Skeletal muscle tissue (tissue), 4 donors: Measurements from ENCODE around the gene LAMTOR3. TPM values are rescaled to one million over a fixed set of nuclear protein-coding genes. Genes with fewer than 3 reads are reported as not detected.

Experiments used
- H3K27ac ChIP-seq: one replicate; pipeline ENCODE4 v1.7.0; 2013; ENCODE audit warnings: mild to moderate bottlenecking, low read depth, low read length, inconsistent platforms
- H3K27me3 ChIP-seq, 3 donors: one replicate each; pipeline ENCODE4 v1.7.0; 2013; ENCODE audit warnings: low read length in 3 of 3; ENCODE audit not compliant: control insufficient read depth in 3 of 3, insufficient read depth in 3 of 3
- H3K36me3 ChIP-seq, 3 donors: one replicate each; pipeline ENCODE4 v1.7.0; 2013; ENCODE audit warnings: low read length in 3 of 3; ENCODE audit not compliant: control insufficient read depth in 3 of 3, insufficient read depth in 3 of 3
- H3K4me1 ChIP-seq, 3 donors: one replicate each; pipeline ENCODE4 v1.7.0; 2013; ENCODE audit warnings: low read length in 3 of 3, mild to moderate bottlenecking in 3 of 3; ENCODE audit not compliant: control insufficient read depth in 3 of 3, insufficient read depth in 3 of 3
- H3K4me3 ChIP-seq, 3 donors: one replicate each; pipeline ENCODE4 v1.7.0; 2013; ENCODE audit warnings: low read length in 3 of 3
- H3K9ac ChIP-seq, 3 donors: one replicate each; pipeline ENCODE4 v1.7.0; 2013; ENCODE audit warnings: low read length in 3 of 3, mild to moderate bottlenecking in 3 of 3, moderate library complexity in 2 of 3, low read depth in 1 of 3
- H3K9me3 ChIP-seq, 3 donors: one replicate each; pipeline ENCODE4 v1.7.0; 2013; ENCODE audit warnings: low read length in 3 of 3; ENCODE audit not compliant: control insufficient read depth in 3 of 3
- total RNA-seq: library from RNA; depleted of rRNA; stranded (reverse); fragments of >200 nt; gene quantifications from one replicate; pipeline ENCODE4 v1.2.3, GENCODE V29; 2014
- donor health status: Osteomylitis.

The LAMTOR3 gene
- total RNA-seq, 1 donor from 2014 or later = 20.4 TPM

DNA sequence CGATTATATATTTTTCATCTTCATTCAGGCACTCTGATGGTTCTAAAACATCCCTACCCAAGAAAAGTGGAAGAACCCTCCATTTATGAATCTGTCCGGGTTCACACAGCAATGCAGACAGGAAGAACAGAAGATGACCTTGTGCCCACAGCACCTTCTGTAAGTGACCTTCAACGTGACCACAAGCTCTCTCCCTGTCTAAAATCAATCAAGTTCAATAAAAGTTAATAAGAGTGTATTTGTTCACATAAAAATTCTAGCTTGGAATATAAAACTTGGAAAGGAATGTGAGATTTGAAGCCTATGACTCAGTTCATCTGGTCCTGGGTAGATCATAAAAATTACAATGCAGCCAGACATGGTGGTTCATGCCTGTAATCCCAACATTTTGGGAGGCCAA lies 41.0 kb downstream of the LAMTOR3 start:
- no peak overlapping the region for H3K27ac ChIP-seq
- no peak overlapping the region for H3K9ac ChIP-seq
- no peaks in the 10 kb centered on the region for H3K4me1 ChIP-seq
- H3K9me3 ChIP-seq = no peaks in the 10 kb centered on the region
- no peaks in the 10 kb centered on the region for H3K27me3 ChIP-seq
- no peaks in the 10 kb centered on the region for H3K36me3 ChIP-seq
- no peak overlapping the region for H3K4me3 ChIP-seq

DNA sequence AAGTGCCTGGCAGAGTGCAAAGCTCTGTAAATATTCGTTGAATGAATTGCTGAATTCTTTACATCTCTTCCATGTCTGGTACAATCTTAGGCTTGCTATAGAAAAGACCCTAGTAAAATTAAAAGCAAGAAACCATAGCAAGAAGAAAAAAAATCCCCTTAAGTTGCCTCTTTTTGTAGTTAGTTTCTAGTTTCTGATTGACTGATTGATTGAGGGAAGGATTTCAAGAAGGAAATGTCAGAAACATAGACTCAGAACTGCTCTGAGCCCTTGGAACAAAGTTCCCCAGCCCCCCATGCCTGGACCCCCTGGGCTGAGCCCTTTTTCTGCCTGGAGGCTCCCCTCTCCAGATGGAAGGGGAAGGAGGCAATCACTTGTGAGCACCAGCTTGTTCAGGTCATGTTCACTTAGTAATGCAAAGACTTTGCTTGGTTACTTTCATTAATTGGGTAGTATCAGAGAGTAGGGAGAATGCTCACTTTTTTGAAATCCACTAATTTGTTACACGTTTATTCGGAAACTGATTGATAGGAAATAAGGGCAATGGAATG lies 42.0 kb downstream of the LAMTOR3 start:
- H3K4me3 ChIP-seq = no peak overlapping the region
- H3K4me1 ChIP-seq = no peaks in the 10 kb centered on the region
- H3K27me3 ChIP-seq = no peaks in the 10 kb centered on the region
- H3K27ac ChIP-seq = no peak overlapping the region
- no peaks in the 10 kb centered on the region for H3K9me3 ChIP-seq
- H3K9ac ChIP-seq = no peak overlapping the region
- H3K36me3 ChIP-seq = no peaks in the 10 kb centered on the region

DNA sequence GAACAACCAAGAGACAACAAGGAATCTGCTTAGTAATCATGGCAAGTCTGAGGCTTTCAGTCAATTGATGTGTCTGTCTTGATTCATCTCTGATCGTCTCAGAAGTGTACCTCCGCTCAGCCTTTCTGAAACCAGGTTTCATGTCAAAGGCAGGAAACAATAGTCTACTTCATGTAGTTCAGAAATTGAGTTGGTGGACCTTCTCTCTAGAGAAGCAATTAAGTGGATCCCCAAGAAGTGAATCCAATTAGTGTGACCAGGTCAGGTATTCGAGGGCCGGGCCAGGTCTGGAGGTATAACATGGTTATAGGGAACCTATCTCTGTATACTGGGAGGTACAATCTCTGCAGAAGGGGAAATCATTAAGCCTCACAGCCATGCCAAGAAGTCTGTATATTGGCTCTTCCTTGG lies 45.6 kb downstream of the LAMTOR3 start:
- no peaks in the 10 kb centered on the region for H3K9me3 ChIP-seq
- H3K27ac ChIP-seq = no peak overlapping the region
- no peaks in the 10 kb centered on the region for H3K27me3 ChIP-seq
- H3K4me3 ChIP-seq = no peak overlapping the region
- no peak overlapping the region for H3K9ac ChIP-seq
- no peaks in the 10 kb centered on the region for H3K36me3 ChIP-seq
- no peaks in the 10 kb centered on the region for H3K4me1 ChIP-seq

DNA sequence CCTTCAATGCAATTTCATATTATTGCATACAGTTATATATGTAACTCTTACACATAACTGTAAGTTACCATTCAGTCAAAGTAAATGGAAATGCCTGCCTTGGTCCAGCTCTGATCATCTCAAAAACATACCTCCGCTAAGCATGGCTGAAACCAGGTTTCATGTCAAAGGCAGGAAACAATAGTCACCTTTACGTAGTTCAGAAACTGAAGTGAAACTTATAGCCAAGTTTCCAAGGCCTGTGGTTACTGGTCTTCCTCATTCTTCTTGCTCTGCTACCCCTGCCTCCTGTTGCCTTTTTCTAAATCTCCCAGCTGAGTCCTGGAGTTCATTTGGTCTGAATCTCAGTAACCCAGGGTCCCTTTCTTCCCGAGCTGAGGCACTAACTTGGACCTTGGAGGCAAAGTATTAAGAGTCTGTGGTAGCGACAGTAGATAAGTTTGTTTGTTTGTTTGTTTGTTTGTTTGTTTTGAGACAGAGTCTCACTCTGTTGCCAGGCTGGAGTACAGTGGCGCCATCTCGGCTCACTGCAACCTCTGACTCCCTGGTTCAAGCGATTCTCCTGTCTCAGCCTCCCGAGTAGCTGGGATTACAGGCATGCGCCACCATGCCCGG lies 46.8 kb downstream of the LAMTOR3 start:
- H3K36me3 ChIP-seq = no peaks in the 10 kb centered on the region
- H3K27me3 ChIP-seq = no peaks in the 10 kb centered on the region
- no peak overlapping the region for H3K9ac ChIP-seq
- H3K4me3 ChIP-seq = no peak overlapping the region
- peaks cover 0 to 2% (median 0%) of the 10 kb centered on the region in 3 donors for H3K4me1 ChIP-seq
- H3K27ac ChIP-seq = no peak overlapping the region
- H3K9me3 ChIP-seq = no peaks in the 10 kb centered on the region

DNA sequence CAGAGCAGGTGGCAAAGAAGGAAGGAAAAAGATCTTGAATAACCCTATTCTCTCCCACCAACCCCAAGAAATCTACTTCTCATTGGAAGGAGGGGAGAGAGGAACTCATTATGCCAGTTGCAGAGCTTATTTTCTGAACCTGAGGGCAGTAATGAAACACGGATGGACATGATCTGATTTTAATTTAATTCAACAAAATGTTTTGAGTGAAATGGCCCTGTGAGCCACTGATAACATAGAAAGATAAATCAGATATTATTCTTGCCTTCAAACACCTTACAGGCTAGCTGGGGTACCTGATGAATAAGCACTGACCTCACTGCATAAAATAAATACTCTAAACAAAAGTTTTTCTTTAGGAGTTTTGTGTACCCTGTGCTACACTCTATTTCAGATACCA lies 47.3 kb downstream of the LAMTOR3 start:
- H3K4me1 ChIP-seq = peaks cover 0 to 4% (median 0%) of the 10 kb centered on the region in 3 donors
- no peak overlapping the region for H3K9ac ChIP-seq
- no peaks in the 10 kb centered on the region for H3K27me3 ChIP-seq
- no peak overlapping the region for H3K27ac ChIP-seq
- H3K36me3 ChIP-seq = no peaks in the 10 kb centered on the region
- H3K9me3 ChIP-seq = no peaks in the 10 kb centered on the region
- no peak overlapping the region for H3K4me3 ChIP-seq

DNA sequence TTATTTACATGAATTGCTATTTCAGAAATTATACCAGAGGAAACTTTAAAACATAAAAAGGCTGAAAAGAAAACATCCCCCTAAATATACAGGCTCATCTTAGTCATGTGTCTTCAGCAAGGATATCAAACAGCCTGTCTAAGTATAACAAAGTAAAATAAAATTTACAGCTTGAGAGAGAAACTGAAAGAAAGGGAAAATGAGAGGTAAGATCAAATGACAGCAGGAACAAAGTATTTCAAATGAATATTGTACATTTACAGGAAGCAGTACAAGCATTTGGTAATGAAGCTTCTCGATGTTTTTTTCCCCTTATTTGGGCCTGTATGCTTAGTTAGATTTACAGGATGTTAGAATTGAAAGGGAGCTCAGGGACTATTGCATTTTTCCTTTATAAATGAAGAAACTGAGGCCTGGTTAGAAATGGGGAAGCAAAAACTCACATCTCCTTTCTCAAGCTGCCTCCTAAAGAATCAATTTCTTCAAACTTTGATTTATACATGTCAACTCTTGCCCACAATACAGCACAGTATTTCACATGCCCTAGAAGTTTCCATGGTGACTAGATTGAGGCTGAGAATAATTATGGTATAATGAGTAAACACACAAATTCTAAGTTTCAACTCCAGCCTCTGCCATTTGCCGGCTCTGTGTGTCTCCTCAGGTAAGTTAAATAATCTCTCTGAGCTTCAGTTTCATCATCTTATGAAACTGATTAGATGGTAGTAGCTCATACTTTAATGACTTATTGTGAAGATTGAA lies 48.3 kb downstream of the LAMTOR3 start:
- no peaks in the 10 kb centered on the region for H3K9me3 ChIP-seq
- no peaks in the 10 kb centered on the region for H3K36me3 ChIP-seq
- H3K27ac ChIP-seq = no peak overlapping the region
- no peak overlapping the region for H3K4me3 ChIP-seq
- peaks cover 0 to 4% (median 0%) of the 10 kb centered on the region in 3 donors for H3K4me1 ChIP-seq
- H3K9ac ChIP-seq = no peak overlapping the region
- no peaks in the 10 kb centered on the region for H3K27me3 ChIP-seq

DNA sequence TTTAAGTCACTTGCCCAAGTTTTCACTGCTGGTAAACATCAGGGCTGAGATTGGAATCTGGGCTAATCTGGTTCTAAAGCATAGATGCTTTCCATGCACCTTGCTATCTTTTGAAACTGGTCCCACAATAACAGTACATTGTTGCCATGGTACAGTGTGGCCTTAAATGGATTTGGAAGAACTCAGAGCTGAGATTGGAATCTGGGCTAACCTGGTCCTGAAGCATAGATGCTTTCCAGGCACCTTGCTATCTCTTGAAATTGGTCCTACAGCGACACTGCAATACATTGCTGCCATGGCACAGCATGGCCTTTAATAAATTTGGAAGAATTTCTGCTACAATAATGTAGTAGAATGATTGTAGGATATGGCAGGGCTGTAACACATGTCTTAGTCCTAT lies 49.0 kb downstream of the LAMTOR3 start:
- H3K9ac ChIP-seq = no peak overlapping the region
- H3K4me3 ChIP-seq = no peak overlapping the region
- peaks cover 0 to 4% (median 0%) of the 10 kb centered on the region in 3 donors for H3K4me1 ChIP-seq
- no peaks in the 10 kb centered on the region for H3K9me3 ChIP-seq
- no peaks in the 10 kb centered on the region for H3K27me3 ChIP-seq
- no peaks in the 10 kb centered on the region for H3K36me3 ChIP-seq
- H3K27ac ChIP-seq = no peak overlapping the region

DNA sequence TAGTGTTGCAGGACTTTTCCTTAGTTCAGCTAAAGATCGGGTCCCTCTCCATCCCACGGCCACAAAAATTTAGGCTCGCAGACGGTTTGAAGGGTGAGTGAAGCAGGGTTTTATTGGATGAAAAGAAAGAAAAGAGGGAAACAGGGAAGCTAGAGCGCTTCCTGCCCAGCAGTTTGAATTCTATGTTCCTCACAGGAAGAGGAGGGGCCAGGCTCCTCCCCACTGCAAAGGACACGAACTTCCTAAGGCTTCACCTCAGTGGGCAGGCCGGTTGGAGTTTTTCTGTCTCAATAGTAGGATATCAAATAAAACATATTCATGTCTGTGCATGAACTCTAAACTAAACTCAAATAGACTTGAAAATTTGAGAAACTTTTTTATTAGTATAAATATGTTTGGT lies 50.2 kb downstream of the LAMTOR3 start:
- Histone ChIP-seq H3K9me3 (no peaks in the 10 kb centered on the region), H3K9ac (no peak overlapping the region), H3K4me1 (peaks cover 0 to 4% (median 0%) of the 10 kb centered on the region in 3 donors), H3K27ac (no peak overlapping the region), H3K27me3 (no peaks in the 10 kb centered on the region), H3K4me3 (no peak overlapping the region), H3K36me3 (no peaks in the 10 kb centered on the region)

DNA sequence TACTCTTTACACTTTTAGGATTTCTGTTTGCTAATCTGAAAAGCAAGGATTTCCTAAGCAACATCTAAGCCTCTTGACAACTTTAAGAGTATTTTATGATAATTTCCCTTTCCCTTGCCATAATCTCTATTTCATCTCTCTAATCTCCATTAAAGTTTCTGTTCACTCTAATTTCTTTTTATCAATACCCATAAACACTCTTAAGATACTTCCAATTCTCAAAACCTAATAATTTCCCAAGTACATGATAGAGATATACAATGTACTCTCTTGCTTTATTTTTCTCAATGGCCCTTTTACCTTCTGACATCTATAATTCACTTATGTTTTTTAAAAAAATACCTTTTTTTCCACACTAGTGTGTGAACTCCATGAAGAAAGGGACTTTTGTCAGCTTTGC lies 50.8 kb downstream of the LAMTOR3 start:
- Histone ChIP-seq H3K9ac (no peak overlapping the region), H3K9me3 (no peaks in the 10 kb centered on the region), H3K36me3 (no peaks in the 10 kb centered on the region), H3K4me1 (peaks cover 0 to 4% (median 0%) of the 10 kb centered on the region in 3 donors), H3K27ac (no peak overlapping the region), H3K4me3 (no peak overlapping the region), H3K27me3 (no peaks in the 10 kb centered on the region)

DNA sequence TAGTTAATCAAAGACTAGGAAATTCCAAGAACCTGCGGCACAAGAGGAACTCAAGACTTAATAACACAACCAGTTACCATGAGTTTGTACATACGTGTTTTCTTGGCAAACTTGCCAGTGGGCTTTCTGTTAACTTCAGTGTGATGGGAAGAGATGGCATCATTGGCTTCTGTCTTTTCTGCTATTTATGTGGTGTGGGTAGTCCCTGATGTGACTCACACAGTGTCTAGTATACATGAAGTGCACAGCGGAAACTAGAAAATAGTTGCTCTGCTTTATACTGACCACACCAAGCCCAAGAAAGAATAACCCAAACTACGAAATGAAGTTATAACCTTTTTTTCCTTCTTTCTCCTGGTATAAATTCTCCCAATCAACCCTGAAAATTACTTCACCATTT lies 53.1 kb downstream of the LAMTOR3 start:
- H3K4me1 ChIP-seq = peaks cover 0 to 4% (median 0%) of the 10 kb centered on the region in 3 donors
- H3K36me3 ChIP-seq = no peaks in the 10 kb centered on the region
- no peaks in the 10 kb centered on the region for H3K27me3 ChIP-seq
- no peak overlapping the region for H3K9ac ChIP-seq
- no peak overlapping the region for H3K27ac ChIP-seq
- H3K9me3 ChIP-seq = no peaks in the 10 kb centered on the region
- H3K4me3 ChIP-seq = no peak overlapping the region
